Measurements from ENCODE around the gene KDM5B. TPM values are rescaled to one million over a fixed set of nuclear protein-coding genes. Genes with fewer than 3 reads are reported as not detected.

KDM5B gene
- total RNA-seq, 4 donors from 2014 or later: 43.8 to 66.8 (median 51.9) TPM

DNA sequence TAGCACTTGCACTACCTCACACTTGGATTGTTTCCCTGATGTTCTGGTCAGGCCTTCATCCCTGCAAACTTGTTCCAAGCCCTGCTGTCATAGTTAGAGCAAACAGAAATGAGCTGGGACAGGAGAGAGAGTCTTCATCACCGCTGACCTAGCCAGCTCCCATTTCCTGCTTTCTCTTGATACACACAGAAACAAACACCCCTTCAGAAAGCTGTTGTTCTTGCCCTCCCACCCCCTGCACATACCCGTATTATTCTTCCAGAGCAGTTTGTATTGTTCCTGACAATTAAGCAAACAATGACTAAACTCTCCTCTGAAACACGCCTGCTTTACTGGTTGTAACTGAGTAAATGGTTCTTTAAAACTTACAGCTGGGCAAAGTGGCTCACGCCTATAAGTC lies 95.1 kb downstream of the KDM5B start:
- no peak for DNase-seq
- no peak overlapping the region for H3K27ac ChIP-seq
- no peak for TF ChIP-seq POLR2A (IDR thresholded peaks at IDR 0.05)
- no peak for TF ChIP-seq CTCF (IDR thresholded peaks at IDR 0.05)

GRCh38 chr1:202711949-202712635 lies 96.1 kb downstream of the KDM5B start:
- Histone ChIP-seq H3K36me3 (no peaks in the 10 kb centered on the region), H3K9me3 (no peaks in the 10 kb centered on the region), H3K27ac (no peak overlapping the region), H3K27me3 (peaks cover 0 to 21% of the 10 kb centered on the region in 2 donors), H3K4me3 (no peak overlapping the region), H3K4me1 (peaks cover 0 to 18% (median 0%) of the 10 kb centered on the region in 4 donors)
- DNase-seq: no peak
- TF ChIP-seq CTCF (IDR thresholded peaks at IDR 0.05): no peak
- TF ChIP-seq POLR2A (IDR thresholded peaks at IDR 0.05): no peak

More for the DNA sequence above, 95.1 kb downstream of the KDM5B start:
- H3K9me3 ChIP-seq: no peaks in the 10 kb centered on the region
- H3K36me3 ChIP-seq: no peaks in the 10 kb centered on the region
- H3K4me3 ChIP-seq: no peak overlapping the region
- H3K27me3 ChIP-seq: peaks cover 0 to 21% of the 10 kb centered on the region in 2 donors
- peaks cover 0 to 18% (median 0%) of the 10 kb centered on the region in 4 donors for H3K4me1 ChIP-seq

GRCh38 chr1:202710070-202711045 lies 97.9 kb downstream of the KDM5B start, which contains the start of gene SYT2:
Gene SYT2 (minus strand): TSS chr1:202710454. CDS start chr1:202605772, 104,682 bp downstream.
- Histone ChIP-seq H3K4me3 (peak within 1 kb of the TSS in 3 of 4 donors; percentile 6 to 41 (median 27)), H3K36me3 (no peaks in the 10 kb centered on the region), H3K27ac (no peak within 1 kb of the TSS), H3K9me3 (no peaks in the 10 kb centered on the region), H3K4me1 (peaks cover 0 to 18% (median 0%) of the 10 kb centered on the region in 4 donors), H3K27me3 (peaks cover 0 to 21% of the 10 kb centered on the region in 2 donors)
- TF ChIP-seq CTCF (IDR thresholded peaks at IDR 0.05) (no peak), POLR2A (IDR thresholded peaks at IDR 0.05) (no peak)
- DNase-seq: peak in 1 of 3 donors; percentile 55

DNA sequence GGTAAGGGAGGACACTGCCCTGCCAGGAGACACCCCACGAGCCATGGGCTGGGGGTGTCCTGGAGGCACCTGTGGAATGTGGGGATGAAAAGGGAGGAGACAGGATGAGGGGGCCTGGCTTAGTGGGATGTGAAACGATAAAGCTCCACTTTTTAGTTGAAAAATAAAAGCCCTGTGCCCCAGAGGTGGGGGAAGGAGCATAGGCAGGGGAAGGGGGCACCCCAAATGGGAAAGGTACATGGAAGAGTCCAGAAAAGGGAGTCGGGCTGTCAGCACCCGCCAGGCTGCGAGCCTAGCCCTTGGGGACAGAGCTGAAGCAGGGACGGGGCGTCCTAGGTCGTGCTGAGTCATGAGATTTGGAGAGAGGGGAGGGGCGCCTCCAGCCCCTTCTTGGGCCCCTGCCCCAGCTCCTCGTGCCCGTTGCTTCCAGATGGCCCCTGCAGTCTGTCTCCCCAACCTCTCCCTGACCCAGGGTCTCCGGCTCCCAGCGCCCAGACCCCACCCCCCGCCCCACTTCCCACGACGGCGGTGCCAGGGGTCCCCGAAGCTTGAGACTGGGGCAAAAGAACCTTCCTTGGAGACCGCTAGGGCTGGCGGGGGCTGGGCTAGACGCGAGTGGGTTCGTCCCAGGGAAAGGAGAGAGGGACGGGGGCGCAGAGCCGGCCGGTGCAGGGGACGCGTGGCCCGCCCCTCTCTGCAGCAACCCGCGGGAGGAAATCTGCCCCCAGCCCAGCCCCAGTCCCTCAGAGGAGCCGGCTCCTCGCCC lies 98.8 kb downstream of the KDM5B start:
- Histone ChIP-seq H3K4me3 (peak overlapping the region in 2 of 4 donors; percentile 27 to 41), H3K36me3 (no peaks in the 10 kb centered on the region), H3K27me3 (peaks cover 0 to 21% of the 10 kb centered on the region in 2 donors)

More for the DNA sequence above, 98.8 kb downstream of the KDM5B start:
- Histone ChIP-seq H3K27ac (no peak overlapping the region), H3K4me1 (peaks cover 0 to 18% (median 0%) of the 10 kb centered on the region in 4 donors), H3K9me3 (no peaks in the 10 kb centered on the region)
- TF ChIP-seq CTCF (IDR thresholded peaks at IDR 0.05) (no peak), POLR2A (IDR thresholded peaks at IDR 0.05) (no peak)
- peak in 1 of 3 donors; percentile 27 for DNase-seq
